ENCODE results near the gene MAGI2.
A peak's percentile ranks its signal among the peaks of the same experiment; 100 is the strongest.

The MAGI2 gene

DNA sequence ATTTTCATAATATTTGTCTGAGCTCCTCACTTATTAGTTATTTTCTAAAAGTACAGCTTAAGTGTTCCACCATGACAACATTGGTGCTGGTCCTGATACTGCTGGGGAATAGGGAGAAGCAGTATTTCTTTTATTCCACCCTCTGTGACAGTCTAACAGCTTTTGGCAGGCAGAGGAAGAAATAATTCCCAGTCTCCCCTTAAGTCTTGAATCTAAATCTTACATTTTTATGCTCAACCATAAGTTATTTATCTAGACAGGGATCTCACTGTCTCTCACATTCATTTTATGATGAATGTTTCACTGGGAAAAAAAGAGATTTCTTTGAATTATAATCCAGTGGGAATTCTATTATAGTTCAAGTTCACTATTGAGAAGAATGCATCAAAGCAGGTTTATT, 71.5 kb downstream of the MAGI2 start:
- Histone ChIP-seq H3K27ac (ENCODE audit: low read length, poor library complexity, severe bottlenecking) (no peak overlapping the region), H3K79me1 (replicated peaks; ENCODE audit: low read length, poor library complexity, severe bottlenecking) (no peaks in the 10 kb centered on the region), H3K23ac (ENCODE audit: low read length in 2 of 2) (no peak overlapping the region), H3K9ac (ENCODE audit: low read length) (no peak overlapping the region), H2AFZ (ENCODE audit: low read depth, low read length) (no peak overlapping the region), H3K4me2 (ENCODE audit: low read length, poor library complexity, severe bottlenecking) (no peak overlapping the region), H2BK15ac (ENCODE audit: low read depth, poor library complexity, severe bottlenecking) (no peak overlapping the region), H3K4me1 (ENCODE audit: control insufficient read depth, insufficient read depth, low read depth, low read length) (no peaks in the 10 kb centered on the region), H4K8ac (ENCODE audit: low read length) (no peak overlapping the region), H2AK5ac (ENCODE audit: low read length, severe bottlenecking) (no peak overlapping the region), H3K4me3 (ENCODE audit: insufficient read depth in 1 of 2, low read depth in 1 of 2, low read length in 2 of 2) (no peak overlapping the region), H2BK5ac (ENCODE audit: low read depth, low read length, poor library complexity, severe bottlenecking) (no peak overlapping the region), H3K27me3 (ENCODE audit: control insufficient read depth in 1 of 2, insufficient read depth in 1 of 2, low read length in 2 of 2) (no peaks in the 10 kb centered on the region), H4K91ac (ENCODE audit: low read length) (no peak overlapping the region), H3K14ac (ENCODE audit: low read length in 2 of 2) (no peak overlapping the region), H3K4ac (ENCODE audit: low read depth in 1 of 2, low read length in 2 of 2) (no peak overlapping the region), H3K36me3 (ENCODE audit: control insufficient read depth in 1 of 2, insufficient read depth in 2 of 2, low read depth in 1 of 2, low read length in 2 of 2) (no peaks in the 10 kb centered on the region), H3K18ac (ENCODE audit: low read depth in 1 of 2, low read length in 2 of 2) (no peak overlapping the region), H3K9me3 (ENCODE audit: control insufficient read depth, low read length) (no peaks in the 10 kb centered on the region), H2BK120ac (ENCODE audit: low read depth, low read length) (no peak overlapping the region), H2BK12ac (ENCODE audit: low read length in 2 of 2) (no peak overlapping the region)
- DNase-seq, result no peak

DNA sequence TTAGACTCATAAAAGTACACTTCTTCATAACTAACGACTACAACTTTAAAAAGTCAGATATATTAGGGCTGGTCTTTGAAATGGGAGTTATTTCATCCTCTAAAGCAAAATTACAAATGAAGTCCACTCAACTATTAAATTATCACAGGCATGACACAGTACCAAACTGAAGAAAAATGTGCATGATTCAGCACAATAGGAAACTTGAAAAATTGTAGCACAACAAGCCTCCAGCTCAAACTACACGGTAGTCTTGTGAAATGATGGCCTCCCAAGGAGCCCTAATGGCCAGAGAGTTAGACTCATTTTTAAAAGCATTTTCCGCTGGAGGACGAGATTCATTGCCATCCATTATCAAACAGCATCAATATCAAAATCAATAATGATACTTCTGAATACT, 76.4 kb downstream of the MAGI2 start:
- H2BK5ac ChIP-seq (ENCODE audit: low read depth, low read length, poor library complexity, severe bottlenecking), result no peak overlapping the region
- H2BK12ac ChIP-seq (ENCODE audit: low read length in 2 of 2), result no peak overlapping the region
- no peak overlapping the region for H2BK120ac ChIP-seq (ENCODE audit: low read depth, low read length)
- no peak overlapping the region for H3K23ac ChIP-seq (ENCODE audit: low read length in 2 of 2)
- H3K18ac ChIP-seq (ENCODE audit: low read depth in 1 of 2, low read length in 2 of 2), result no peak overlapping the region
- no peak overlapping the region for H3K9ac ChIP-seq (ENCODE audit: low read length)
- no peak overlapping the region for H3K4me3 ChIP-seq (ENCODE audit: insufficient read depth in 1 of 2, low read depth in 1 of 2, low read length in 2 of 2)
- H3K4me2 ChIP-seq (ENCODE audit: low read length, poor library complexity, severe bottlenecking), result no peak overlapping the region
- no peaks in the 10 kb centered on the region for H3K4me1 ChIP-seq (ENCODE audit: control insufficient read depth, insufficient read depth, low read depth, low read length)
- no peak overlapping the region for H3K27ac ChIP-seq (ENCODE audit: low read length, poor library complexity, severe bottlenecking)
- no peak overlapping the region for H4K91ac ChIP-seq (ENCODE audit: low read length)
- 90% methylated on average over 3 of the region's 4 CpGs for WGBS
- no peaks in the 10 kb centered on the region for H3K9me3 ChIP-seq (ENCODE audit: control insufficient read depth, low read length)
- H2AK5ac ChIP-seq (ENCODE audit: low read length, severe bottlenecking), result no peak overlapping the region
- no peaks in the 10 kb centered on the region for H3K79me1 ChIP-seq (replicated peaks; ENCODE audit: low read length, poor library complexity, severe bottlenecking)
- no peak overlapping the region for H2AFZ ChIP-seq (ENCODE audit: low read depth, low read length)
- peak; percentile 15 for DNase-seq
- H3K27me3 ChIP-seq (ENCODE audit: control insufficient read depth in 1 of 2, insufficient read depth in 1 of 2, low read length in 2 of 2), result no peaks in the 10 kb centered on the region
- no peak overlapping the region for H3K14ac ChIP-seq (ENCODE audit: low read length in 2 of 2)
- no peak overlapping the region for H2BK15ac ChIP-seq (ENCODE audit: low read depth, poor library complexity, severe bottlenecking)
- no peak overlapping the region for H4K8ac ChIP-seq (ENCODE audit: low read length)
- no peaks in the 10 kb centered on the region for H3K36me3 ChIP-seq (ENCODE audit: control insufficient read depth in 1 of 2, insufficient read depth in 2 of 2, low read depth in 1 of 2, low read length in 2 of 2)
- no peak overlapping the region for H3K4ac ChIP-seq (ENCODE audit: low read depth in 1 of 2, low read length in 2 of 2)

- Histone ChIP-seq H3K9ac (ENCODE audit: low read length) (no peak overlapping the region), H3K79me1 (replicated peaks; ENCODE audit: low read length, poor library complexity, severe bottlenecking) (no peaks in the 10 kb centered on the region), H3K9me3 (ENCODE audit: control insufficient read depth, low read length) (no peaks in the 10 kb centered on the region), H2AK5ac (ENCODE audit: low read length, severe bottlenecking) (peak overlapping the region; percentile 29), H3K36me3 (ENCODE audit: control insufficient read depth in 1 of 2, insufficient read depth in 2 of 2, low read depth in 1 of 2, low read length in 2 of 2) (no peaks in the 10 kb centered on the region), H3K27me3 (ENCODE audit: control insufficient read depth in 1 of 2, insufficient read depth in 1 of 2, low read length in 2 of 2) (no peaks in the 10 kb centered on the region), H2BK12ac (ENCODE audit: low read length in 2 of 2) (no peak overlapping the region), H3K23ac (ENCODE audit: low read length in 2 of 2) (no peak overlapping the region), H4K8ac (ENCODE audit: low read length) (no peak overlapping the region), H3K4me1 (ENCODE audit: control insufficient read depth, insufficient read depth, low read depth, low read length) (no peaks in the 10 kb centered on the region), H3K27ac (ENCODE audit: low read length, poor library complexity, severe bottlenecking) (no peak overlapping the region), H3K14ac (ENCODE audit: low read length in 2 of 2) (no peak overlapping the region), H2BK15ac (ENCODE audit: low read depth, poor library complexity, severe bottlenecking) (no peak overlapping the region), H3K4me3 (ENCODE audit: insufficient read depth in 1 of 2, low read depth in 1 of 2, low read length in 2 of 2) (no peak overlapping the region), H4K91ac (ENCODE audit: low read length) (no peak overlapping the region), H3K4me2 (ENCODE audit: low read length, poor library complexity, severe bottlenecking) (no peak overlapping the region), H3K18ac (ENCODE audit: low read depth in 1 of 2, low read length in 2 of 2) (no peak overlapping the region), H3K4ac (ENCODE audit: low read depth in 1 of 2, low read length in 2 of 2) (no peak overlapping the region), H2BK120ac (ENCODE audit: low read depth, low read length) (no peak overlapping the region), H2BK5ac (ENCODE audit: low read depth, low read length, poor library complexity, severe bottlenecking) (no peak overlapping the region), H2AFZ (ENCODE audit: low read depth, low read length) (no peak overlapping the region)
- 82% methylated on average over 2 of the region's 5 CpGs for WGBS
- DNase-seq, result peak; percentile 27
Measured at GRCh38 chr7:79376299-79377025, 77.0 kb downstream of the MAGI2 start.

GRCh38 chr7:79361214-79361613, 92.3 kb downstream of the MAGI2 start:
- no peak overlapping the region for H3K4ac ChIP-seq (ENCODE audit: low read depth in 1 of 2, low read length in 2 of 2)
- H3K9ac ChIP-seq (ENCODE audit: low read length), result no peak overlapping the region
- no CpG with 5 or more reads among the region's 2 CpGs for WGBS
- H4K8ac ChIP-seq (ENCODE audit: low read length), result no peak overlapping the region
- H2BK5ac ChIP-seq (ENCODE audit: low read depth, low read length, poor library complexity, severe bottlenecking), result no peak overlapping the region
- H3K4me3 ChIP-seq (ENCODE audit: insufficient read depth in 1 of 2, low read depth in 1 of 2, low read length in 2 of 2), result no peak overlapping the region
- H3K23ac ChIP-seq (ENCODE audit: low read length in 2 of 2), result no peak overlapping the region
- H3K4me1 ChIP-seq (ENCODE audit: control insufficient read depth, insufficient read depth, low read depth, low read length), result no peaks in the 10 kb centered on the region
- no peak overlapping the region for H3K14ac ChIP-seq (ENCODE audit: low read length in 2 of 2)
- no peaks in the 10 kb centered on the region for H3K36me3 ChIP-seq (ENCODE audit: control insufficient read depth in 1 of 2, insufficient read depth in 2 of 2, low read depth in 1 of 2, low read length in 2 of 2)
- no peak overlapping the region for H2BK15ac ChIP-seq (ENCODE audit: low read depth, poor library complexity, severe bottlenecking)
- H2AK5ac ChIP-seq (ENCODE audit: low read length, severe bottlenecking), result no peak overlapping the region
- H2AFZ ChIP-seq (ENCODE audit: low read depth, low read length), result no peak overlapping the region
- H3K9me3 ChIP-seq (ENCODE audit: control insufficient read depth, low read length), result peaks cover 17% of the 10 kb centered on the region
- no peak overlapping the region for H4K91ac ChIP-seq (ENCODE audit: low read length)
- H3K79me1 ChIP-seq (replicated peaks; ENCODE audit: low read length, poor library complexity, severe bottlenecking), result peaks cover 2% of the 10 kb centered on the region
- no peak for DNase-seq
- H3K27ac ChIP-seq (ENCODE audit: low read length, poor library complexity, severe bottlenecking), result no peak overlapping the region
- no peak overlapping the region for H2BK120ac ChIP-seq (ENCODE audit: low read depth, low read length)
- H3K27me3 ChIP-seq (ENCODE audit: control insufficient read depth in 1 of 2, insufficient read depth in 1 of 2, low read length in 2 of 2), result no peaks in the 10 kb centered on the region
- no peak overlapping the region for H3K4me2 ChIP-seq (ENCODE audit: low read length, poor library complexity, severe bottlenecking)
- no peak overlapping the region for H2BK12ac ChIP-seq (ENCODE audit: low read length in 2 of 2)
- H3K18ac ChIP-seq (ENCODE audit: low read depth in 1 of 2, low read length in 2 of 2), result no peak overlapping the region
